HG02678 (cell line): ENCODE measurements around the gene ODAD3.
"Not testable (repeated sequence)": the region's sequence is repeated elsewhere in the genome, so short reads cannot be mapped to it uniquely, and the experiment has no call there.

Source experiments
- ATAC-seq: cut with Tn5 transposase; IDR thresholded peaks from one replicate; pipeline ENCODE4 v1.9.1; 2021; ENCODE audit warnings: mild to moderate bottlenecking, moderate library complexity; ENCODE audit not compliant: unreplicated experiment

The ODAD3 gene

DNA sequence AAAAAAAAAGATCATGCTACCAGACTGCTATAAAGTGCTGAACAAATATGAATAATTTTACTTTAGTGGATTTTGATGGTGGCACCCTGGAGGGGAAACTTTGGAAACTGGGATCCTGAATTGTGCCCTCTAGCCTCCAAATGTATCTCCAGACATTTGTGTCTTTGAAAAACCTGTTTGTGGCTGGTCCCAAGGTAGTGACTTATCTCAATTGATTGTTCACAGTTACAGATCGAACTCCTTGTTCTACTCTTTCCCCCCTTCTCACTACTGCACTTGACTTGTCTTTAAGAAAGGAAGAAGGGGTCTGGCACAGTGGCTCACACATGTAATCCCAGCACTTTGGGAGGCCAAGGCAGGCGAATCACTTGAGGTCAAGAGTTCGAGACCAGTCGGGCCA is 26.3 kb downstream of the ODAD3 start:
- ATAC-seq: no peak

- not testable (repeated sequence) for ATAC-seq
These were observed 28.2 kb downstream of the ODAD3 start for GRCh38 chr19:11406703-11407236.

GRCh38 chr19:11405846-11406643 is 28.9 kb downstream of the ODAD3 start:
- ATAC-seq: no peak

DNA sequence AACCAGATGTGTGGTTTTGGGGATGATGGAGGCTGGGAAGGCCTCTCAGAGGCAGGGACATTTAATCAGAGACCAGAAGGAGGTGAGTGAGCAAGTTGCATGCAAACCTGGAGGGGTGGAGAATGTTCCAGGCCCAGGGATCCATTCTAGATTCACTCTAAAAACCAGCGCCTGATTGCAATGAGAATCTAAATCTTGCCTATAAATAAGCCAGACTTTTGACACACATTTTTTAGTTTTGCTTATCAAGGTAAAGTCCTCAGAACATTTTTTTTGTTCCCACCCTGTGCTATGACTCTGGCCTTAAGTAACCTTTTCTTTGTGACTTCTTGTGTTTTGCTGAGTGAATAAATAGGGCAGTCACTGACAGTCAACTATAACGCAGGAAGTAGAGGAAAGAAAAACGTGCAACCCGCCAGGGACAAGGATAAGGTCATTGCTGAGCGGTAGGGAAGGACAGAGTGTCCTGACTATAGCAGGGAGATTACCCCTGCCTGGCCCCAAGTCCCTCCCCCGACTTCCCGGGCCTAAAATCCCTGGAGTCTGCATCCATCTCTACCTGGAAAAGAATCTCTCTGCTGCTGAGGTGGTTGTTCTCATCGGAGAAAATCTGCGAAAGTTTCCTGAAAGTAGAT is 30.2 kb downstream of the ODAD3 start:
- no peak for ATAC-seq

DNA sequence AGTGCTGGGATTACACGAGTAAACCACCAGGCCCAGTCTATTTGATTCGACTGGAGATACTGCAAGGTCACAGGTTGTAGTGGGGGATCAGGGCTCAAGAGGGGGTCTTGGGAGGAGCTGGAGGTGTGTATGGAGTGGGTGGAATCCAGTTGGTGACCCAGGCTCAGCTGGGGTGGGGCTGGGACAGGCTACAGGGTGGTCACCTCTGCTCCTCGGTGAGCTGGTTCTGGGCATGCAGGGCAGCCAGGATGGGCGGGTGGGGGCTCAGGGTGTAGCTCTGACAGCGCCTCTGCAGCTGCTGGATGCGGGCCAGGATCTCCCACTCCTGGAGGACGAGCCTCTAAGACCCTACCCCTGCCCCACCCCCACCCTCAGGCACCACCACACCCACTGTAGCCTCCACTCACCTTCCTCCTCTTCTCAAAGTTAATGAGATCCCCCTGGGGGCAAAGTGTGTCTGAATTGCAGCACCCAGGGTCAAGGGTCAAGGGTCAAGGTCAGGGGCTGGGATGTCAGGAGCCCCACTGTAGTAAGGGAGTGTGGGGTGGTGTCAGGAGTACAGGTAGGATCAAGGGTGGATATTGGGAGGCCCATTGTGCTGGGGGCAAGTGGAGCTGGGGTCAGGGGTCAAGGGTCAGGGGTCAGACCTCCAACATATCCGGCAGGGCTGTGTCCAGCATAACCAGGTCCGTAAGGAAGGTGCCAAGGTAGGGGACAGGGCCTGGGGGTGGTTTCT is 32.9 kb downstream of the ODAD3 start:
- no peak for ATAC-seq

DNA sequence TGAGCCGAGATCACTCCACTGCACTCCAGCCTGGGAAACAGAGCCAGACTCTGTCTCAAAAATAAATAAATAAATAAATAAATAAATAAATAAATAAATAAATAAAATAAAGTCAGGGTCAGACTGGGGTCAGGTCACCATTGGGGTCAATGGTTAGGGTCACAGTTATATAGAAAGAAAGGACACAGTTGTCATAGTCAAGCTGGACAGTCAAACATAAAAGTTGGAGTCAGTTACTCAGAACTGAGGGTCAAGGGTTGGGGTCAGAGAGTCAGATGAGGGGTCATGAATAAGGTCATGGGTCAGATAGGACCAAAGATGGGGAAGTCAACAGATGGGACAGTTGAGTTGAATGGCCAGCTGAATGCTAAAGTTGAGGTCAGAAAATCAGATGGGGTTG is 34.1 kb downstream of the ODAD3 start:
- no peak for ATAC-seq

DNA sequence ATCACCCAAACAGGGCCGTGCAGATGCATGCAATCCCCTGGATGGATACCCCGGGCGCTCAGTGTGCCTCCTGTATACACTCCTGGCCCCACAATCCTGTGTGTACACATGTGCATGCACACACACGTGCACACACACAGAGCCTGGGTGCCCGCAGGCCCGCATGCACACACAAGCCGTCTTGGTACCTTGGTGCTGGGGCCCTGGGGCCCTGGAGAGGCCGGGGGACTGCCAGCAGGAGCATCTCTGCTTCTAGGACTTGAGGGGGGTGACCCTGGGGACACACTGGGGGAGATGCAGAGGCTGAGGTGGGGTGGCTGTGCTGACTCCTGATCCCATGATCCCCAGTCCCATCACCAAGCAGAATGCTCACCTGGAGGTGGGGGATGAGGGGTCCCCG is 35.3 kb downstream of the ODAD3 start:
- ATAC-seq: no peak

DNA sequence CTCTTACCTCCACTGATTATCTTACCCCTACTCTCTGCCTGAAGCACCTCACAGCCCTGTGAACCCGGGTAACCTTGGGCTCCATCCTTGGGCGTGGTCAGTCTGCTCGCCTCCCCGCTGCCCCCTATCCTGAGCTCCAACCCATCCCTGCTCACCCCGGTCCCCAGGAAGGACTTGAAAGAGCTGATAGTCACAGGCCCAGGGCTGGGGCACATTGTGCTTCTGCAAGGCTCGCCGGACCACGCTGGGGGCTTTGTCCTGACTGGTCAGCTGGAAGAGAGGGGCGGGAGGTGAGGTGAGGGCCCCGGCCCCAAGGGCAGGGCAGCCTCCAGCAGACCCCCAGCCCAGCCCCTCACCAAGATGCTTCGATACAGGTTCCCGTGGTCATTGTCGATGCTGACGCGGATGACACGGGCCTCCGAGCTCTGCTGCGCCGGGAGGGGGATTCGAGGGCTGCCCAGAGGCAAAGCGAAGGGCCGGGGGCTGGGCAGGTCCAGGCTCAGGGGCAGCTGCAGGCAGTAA is 37.8 kb downstream of the ODAD3 start:
- ATAC-seq: no peak

- ATAC-seq: no peak
These were observed 43.8 kb downstream of the ODAD3 start for GRCh38 chr19:11390933-11391680.

DNA sequence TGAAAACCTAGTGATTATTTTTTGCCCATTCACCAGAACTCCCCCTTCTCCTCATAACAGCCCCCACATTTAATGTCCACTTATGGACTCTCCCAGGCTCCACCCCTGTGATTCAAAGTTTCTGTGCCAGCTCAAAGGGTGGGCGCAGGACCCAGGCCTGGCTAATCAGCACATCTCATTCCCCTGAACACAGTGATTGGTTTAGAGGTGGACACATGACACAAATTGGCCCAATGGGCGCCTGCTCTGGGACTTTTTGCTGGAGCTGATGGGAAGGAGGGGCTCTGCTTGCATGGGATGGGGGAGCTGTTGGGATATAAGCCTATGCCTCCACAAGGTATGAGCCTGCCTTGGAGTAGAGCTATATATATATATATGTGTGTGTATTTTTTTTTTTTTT is 44.6 kb downstream of the ODAD3 start:
- no peak for ATAC-seq

DNA sequence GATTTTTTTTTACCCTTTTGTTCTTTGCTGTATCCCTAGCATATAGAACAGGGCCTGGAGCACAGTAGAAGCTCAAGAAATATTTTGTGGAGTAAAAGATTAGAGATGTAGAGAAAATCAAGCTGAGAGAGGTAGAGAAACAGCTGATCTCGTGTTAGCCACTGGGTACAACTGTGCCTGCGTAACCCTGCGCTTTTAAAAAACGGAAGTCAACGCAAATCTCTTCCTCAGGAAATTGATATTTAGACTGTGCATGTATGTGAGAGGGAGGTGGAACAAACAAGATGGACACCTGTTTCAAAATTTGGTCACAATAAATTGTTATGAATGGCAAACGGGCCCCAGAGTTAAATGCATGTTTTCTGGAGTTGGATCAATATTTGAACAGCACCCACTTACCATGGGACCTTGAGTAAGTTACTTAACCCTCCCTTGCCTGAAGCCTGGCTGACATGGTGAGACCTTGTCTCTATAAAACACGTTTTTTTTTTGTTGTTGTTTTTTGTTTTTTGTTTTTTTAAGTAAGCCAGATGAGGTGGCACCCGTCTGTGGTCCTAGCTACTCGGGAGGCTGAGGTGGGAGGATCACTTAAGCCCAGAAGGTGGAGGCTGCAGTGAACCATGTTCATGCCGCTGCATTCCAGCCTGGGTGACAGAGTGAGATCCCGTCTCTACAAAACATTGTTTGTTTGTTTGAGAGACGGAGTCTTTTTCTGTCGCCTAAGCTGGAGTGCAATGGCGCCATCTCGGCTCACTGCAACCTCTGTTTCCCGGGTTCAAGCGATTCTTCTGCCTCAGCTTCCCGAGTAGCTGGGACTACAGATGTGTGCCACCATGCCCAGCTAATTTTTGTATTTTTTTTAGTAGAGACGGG is 47.5 kb downstream of the ODAD3 start:
- ATAC-seq: no peak

DNA sequence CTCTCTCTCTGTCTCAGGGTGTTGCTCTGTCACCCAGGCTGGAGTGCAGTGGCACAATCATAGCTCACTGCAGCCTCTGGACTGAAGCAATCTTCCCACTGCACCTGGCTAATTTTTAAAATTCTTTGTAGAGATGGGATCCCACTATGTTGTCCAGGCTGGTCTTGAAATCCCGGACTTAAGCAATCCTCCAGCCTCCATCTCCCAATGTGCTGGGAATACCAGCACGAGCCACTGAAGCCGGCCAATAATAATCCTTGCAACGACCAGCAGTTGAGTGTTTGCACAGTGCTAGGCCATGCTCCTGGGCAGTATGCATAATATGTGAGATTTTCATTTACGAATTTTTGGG is 50.2 kb downstream of the ODAD3 start:
- ATAC-seq: no peak

GRCh38 chr19:11383706-11384048 is 51.2 kb downstream of the ODAD3 start:
- ATAC-seq: no peak

DNA sequence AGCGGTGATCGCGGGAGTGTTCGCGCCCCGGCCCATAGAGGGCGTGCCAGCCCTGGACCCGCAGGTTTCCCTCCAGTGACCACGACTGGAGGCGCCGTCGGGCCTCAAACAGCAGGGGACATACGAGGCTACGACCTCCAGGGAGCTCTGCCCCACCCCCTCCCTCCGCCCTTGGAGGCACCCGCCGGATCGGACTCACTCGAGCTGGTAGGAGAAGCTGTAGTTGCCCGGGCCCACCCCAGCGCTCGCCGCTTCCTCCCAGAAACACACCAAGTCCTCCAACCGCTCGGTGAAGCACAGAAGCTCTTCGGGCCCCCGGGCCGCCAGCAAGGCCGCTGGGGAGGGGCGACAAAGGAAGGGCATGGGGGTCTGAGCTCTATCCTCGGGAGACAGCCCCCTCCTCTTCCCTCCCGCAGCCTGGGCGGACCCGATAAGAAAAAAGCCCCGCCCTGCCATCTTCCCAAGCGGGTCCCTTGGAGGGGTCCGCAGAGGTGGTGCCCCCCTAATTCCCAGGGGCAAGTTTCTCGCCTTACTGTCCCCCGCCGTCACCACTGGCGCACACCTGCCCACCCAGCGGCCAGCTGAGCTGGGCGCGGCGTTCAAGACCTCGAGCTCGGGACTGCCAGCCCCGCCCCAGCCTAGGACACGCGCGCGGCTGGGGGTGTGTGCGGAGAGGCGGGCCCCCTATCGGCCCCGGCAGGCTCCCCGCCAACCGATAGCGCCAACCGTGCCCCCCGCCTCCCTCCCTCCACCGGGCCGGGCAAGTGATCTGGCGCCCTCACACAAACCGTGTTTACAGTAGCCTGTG is 51.8 kb downstream of the ODAD3 start:
- ATAC-seq: no peak

GRCh38 chr19:11380653-11381537 is 54.0 kb downstream of the ODAD3 start:
- peak; percentile 81 for ATAC-seq

DNA sequence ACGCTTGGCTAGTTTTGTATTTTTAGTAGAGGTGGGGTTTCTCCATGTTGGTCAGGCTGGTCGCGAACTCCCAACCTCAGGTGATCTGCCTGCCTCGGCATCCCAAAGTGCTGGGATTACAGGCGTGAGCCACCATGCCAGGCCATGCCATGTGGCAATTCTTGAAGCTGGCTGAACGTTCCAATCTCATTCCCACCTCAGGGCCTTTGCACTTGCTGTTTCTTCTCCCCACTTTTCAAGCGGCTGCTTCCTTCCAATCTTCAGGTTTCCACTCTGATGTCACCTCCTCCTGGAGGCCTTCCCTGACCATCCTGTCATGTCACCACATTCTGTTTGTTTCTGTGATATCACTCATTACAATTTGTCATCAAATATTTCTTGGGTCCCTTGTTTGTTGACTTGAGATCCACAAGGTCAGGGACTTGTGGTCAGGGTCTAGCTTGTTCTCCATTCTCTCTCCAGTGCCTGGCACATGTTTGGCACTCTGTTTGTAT is 55.0 kb downstream of the ODAD3 start:
- no peak for ATAC-seq

DNA sequence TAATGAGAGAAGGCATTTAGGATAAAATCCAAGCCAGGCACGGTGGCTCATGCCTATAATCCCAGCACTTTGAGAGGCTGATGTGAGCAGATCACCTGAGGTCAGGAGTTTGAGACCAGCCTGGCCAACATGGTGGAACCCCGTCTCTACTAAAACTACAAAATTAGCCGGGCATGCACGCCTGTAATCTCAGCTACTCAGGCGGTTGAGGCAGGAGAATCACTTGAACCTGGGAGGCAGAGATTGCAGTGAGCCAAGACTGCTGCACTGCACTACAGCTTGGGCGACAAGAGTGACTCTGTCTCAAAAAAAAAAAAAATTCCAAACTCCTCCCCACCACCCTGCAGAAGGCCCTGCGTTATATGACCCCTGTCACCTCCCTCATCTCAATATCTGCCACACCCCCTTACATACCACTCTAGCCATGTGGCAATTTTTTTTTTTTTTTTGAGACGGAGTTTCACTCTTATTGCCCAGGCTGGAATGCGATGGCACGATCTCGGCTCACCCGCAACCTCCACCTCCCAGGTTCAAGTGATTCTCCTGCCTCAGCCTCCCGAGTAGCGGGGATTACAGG is 55.6 kb downstream of the ODAD3 start:
- not testable (repeated sequence) for ATAC-seq
